GM23248 (cell line): ENCODE measurements around the gene RTEL1. TPM values are rescaled to one million over a fixed set of nuclear protein-coding genes. Genes with fewer than 3 reads are reported as not detected.

ENCODE experiments used
- DNase-seq: peaks from one replicate; pipeline ENCODE4 v3.0.0-alpha.2; 2015
- H2AFZ ChIP-seq: fragments of 200-600 bp; sonication (generic); 2 replicates; pipeline ENCODE4 v1.6.1; 2016; ENCODE audit warnings: antibody characterized with exemption
- H3F3A ChIP-seq: fragments of 200-600 bp; sonication (generic); 2 replicates; pipeline ENCODE4 v1.6.1; 2016; ENCODE audit warnings: mild to moderate bottlenecking, antibody characterized with exemption, mixed run types; ENCODE audit not compliant: insufficient read depth
- H3K27ac ChIP-seq: fragments of 200-600 bp; sonication (generic); 2 replicates; pipeline ENCODE4 v1.5.1; 2016; ENCODE audit warnings: mild to moderate bottlenecking
- H3K27me3 ChIP-seq: fragments of 200-600 bp; sonication (generic); replicated peaks from 2 replicates; pipeline ENCODE4 v1.6.1; 2016; ENCODE audit warnings: mild to moderate bottlenecking; ENCODE audit not compliant: insufficient read depth
- H3K36me3 ChIP-seq: fragments of 200-600 bp; sonication (generic); 2 replicates; pipeline ENCODE4 v1.6.1; 2016; ENCODE audit warnings: low read depth, mild to moderate bottlenecking
- H3K4me1 ChIP-seq: fragments of 200-600 bp; sonication (generic); 2 replicates; pipeline ENCODE4 v1.6.1; 2016; ENCODE audit warnings: mild to moderate bottlenecking; ENCODE audit not compliant: insufficient read depth
- H3K4me2 ChIP-seq: fragments of 200-600 bp; sonication (generic); one replicate; pipeline ENCODE4 v1.6.1; 2016; ENCODE audit warnings: mild to moderate bottlenecking; ENCODE audit not compliant: unreplicated experiment
- H3K4me3 ChIP-seq: fragments of 200-600 bp; sonication (generic); 2 replicates; pipeline ENCODE4 v1.5.1; 2016; ENCODE audit warnings: mild to moderate bottlenecking
- H3K79me2 ChIP-seq: fragments of 200-600 bp; sonication (generic); 2 replicates; pipeline ENCODE4 v1.6.1; 2016; ENCODE audit warnings: mild to moderate bottlenecking; ENCODE audit not compliant: insufficient read depth
- H3K9ac ChIP-seq: fragments of 200-600 bp; sonication (generic); 2 replicates; pipeline ENCODE4 v1.6.1; 2016; ENCODE audit warnings: mild to moderate bottlenecking
- H3K9me2 ChIP-seq: fragments of 200-600 bp; sonication (generic); 2 replicates; pipeline ENCODE4 v1.6.1; 2016; ENCODE audit warnings: mixed run types, mild to moderate bottlenecking, moderate library complexity; ENCODE audit not compliant: insufficient read depth
- H3K9me3 ChIP-seq: fragments of 200-600 bp; sonication (generic); one replicate; pipeline ENCODE4 v1.6.1; 2017; ENCODE audit warnings: low read depth
- H4K20me1 ChIP-seq: fragments of 200-600 bp; sonication (generic); 2 replicates; pipeline ENCODE4 v1.6.0; 2016; ENCODE audit not compliant: insufficient read depth
- EZH2 ChIP-seq: fragments of 200-600 bp; sonication (generic); IDR thresholded peaks from 2 replicates; pipeline ENCODE4 v1.6.1; 2018; ENCODE audit warnings: antibody characterized with exemption, mild to moderate bottlenecking; ENCODE audit not compliant: insufficient read depth, poor library complexity, severe bottlenecking
- EZH2phosphoT487 ChIP-seq: fragments of 200-600 bp; sonication (generic); IDR thresholded peaks from 2 replicates; pipeline ENCODE4 v1.6.1; 2018; ENCODE audit warnings: antibody characterized with exemption, moderate library complexity, mild to moderate bottlenecking, low read depth; ENCODE audit not compliant: insufficient read depth
- WGBS, 2 experiments: methylation state at CpG; one replicate each; pipeline ENCODE4 v1.1.6; 2015 to 2017; ENCODE audit warnings: low lambda C conversion rate in 2 of 2, low coverage in 1 of 2; ENCODE audit errors: missing lambda C conversion rate in 2 of 2; 5-methylcytosine and 5-hydroxymethylcytosine counted together
- in situ Hi-C: fragments of 300-500 bp; cut with MboI; formaldehyde crosslinking; loops from 2 replicates; pipeline ENCODE4 v1.15.0; 2020
- polyA plus RNA-seq: library from polyadenylated mRNA; unstranded; fragments of >200 nt; fragmentation: Nextera tagmentation; extraction: Ambion mirVana; gene quantifications from 2 replicates; pipeline ENCODE4 v1.2.1, GENCODE V29; 2016
- total RNA-seq: library from RNA; depleted of rRNA; stranded (reverse); fragments of >200 nt; shearing (Covaris generic); gene quantifications from 2 replicates; pipeline ENCODE4 v1.2.3, GENCODE V29; 2014

Gene RTEL1
- total and polyA plus RNA-seq, 2 experiments from 2014 or later = 8.6 to 15.6 TPM

- H3K4me1 ChIP-seq = no peaks in the 10 kb centered on the region
- no peaks in the 10 kb centered on the region for H3K9me3 ChIP-seq
- peaks cover 90% of the 10 kb centered on the region for H3K79me2 ChIP-seq
- no peaks in the 10 kb centered on the region for H3K27me3 ChIP-seq
- no peaks in the 10 kb centered on the region for H4K20me1 ChIP-seq
- H3K9ac ChIP-seq = no peak overlapping the region
- H2AFZ ChIP-seq = no peak overlapping the region
- no peak overlapping the region for H3K27ac ChIP-seq
- peaks cover 5% of the 10 kb centered on the region; the same call in 1 of the 2 replicates for H3K36me3 ChIP-seq
- WGBS, 2 experiments = 83 to 85% methylated on average over 13 of the region's 13 CpGs
- in situ Hi-C loops = no loop called here
- H3F3A ChIP-seq = no peaks in the 10 kb centered on the region
- H3K9me2 ChIP-seq = no peaks in the 10 kb centered on the region
- DNase-seq = no peak
- H3K4me2 ChIP-seq = no peak overlapping the region
- no peak overlapping the region for H3K4me3 ChIP-seq
- TF ChIP-seq EZH2phosphoT487 (no peak), EZH2 (no peak)
These were observed 38.6 kb upstream of the RTEL1 start for GRCh38 chr20:63619505-63619904.

GRCh38 chr20:63620991-63621390, 37.1 kb upstream of the RTEL1 start:
- in situ Hi-C loops = no loop called here
- no peak overlapping the region for H3K9ac ChIP-seq
- no peak for DNase-seq
- peaks cover 5% of the 10 kb centered on the region; the same call in 1 of the 2 replicates for H3K36me3 ChIP-seq
- TF ChIP-seq EZH2 = no peak
- TF ChIP-seq EZH2phosphoT487 = no peak
- H3K9me2 ChIP-seq = no peaks in the 10 kb centered on the region
- no peak overlapping the region for H3K27ac ChIP-seq
- H3K4me3 ChIP-seq = no peak overlapping the region
- 0 out of 2 replicates have a peak, but pooled peaks cover 8% of the 10 kb centered on the region for H3F3A ChIP-seq
- H3K27me3 ChIP-seq = no peaks in the 10 kb centered on the region
- H4K20me1 ChIP-seq = no peaks in the 10 kb centered on the region
- no peak overlapping the region for H2AFZ ChIP-seq
- no peaks in the 10 kb centered on the region for H3K4me1 ChIP-seq
- H3K9me3 ChIP-seq = no peaks in the 10 kb centered on the region
- H3K79me2 ChIP-seq = peaks cover 92% of the 10 kb centered on the region
- 75 to 79% methylated on average over 8 of the region's 8 CpGs for WGBS, 2 experiments
- H3K4me2 ChIP-seq = no peak overlapping the region

GRCh38 chr20:63622096-63622495, 36.0 kb upstream of the RTEL1 start:
- no peak for DNase-seq
- no peaks in the 10 kb centered on the region for H3K9me3 ChIP-seq
- in situ Hi-C loops = no loop called here
- no peaks in the 10 kb centered on the region for H3K27me3 ChIP-seq
- no peaks in the 10 kb centered on the region for H3K9me2 ChIP-seq
- no peak overlapping the region for H3K4me2 ChIP-seq
- H4K20me1 ChIP-seq = no peaks in the 10 kb centered on the region
- TF ChIP-seq EZH2 = no peak
- no peak for TF ChIP-seq EZH2phosphoT487
- H3K9ac ChIP-seq = no peak overlapping the region
- no peak overlapping the region for H3K27ac ChIP-seq
- no peak overlapping the region for H3K4me3 ChIP-seq
- H3K79me2 ChIP-seq = peaks cover 87% of the 10 kb centered on the region
- H3K4me1 ChIP-seq = no peaks in the 10 kb centered on the region
- WGBS, 2 experiments = 88 to 92% methylated on average over 4 of the region's 4 CpGs
- H3K36me3 ChIP-seq = peaks cover 1% of the 10 kb centered on the region; the same call in 1 of the 2 replicates
- no peak overlapping the region for H2AFZ ChIP-seq
- 0 out of 2 replicates have a peak, but pooled peaks cover 8% of the 10 kb centered on the region for H3F3A ChIP-seq

GRCh38 chr20:63622732-63623131, 35.4 kb upstream of the RTEL1 start:
- 0 out of 2 replicates have a peak, but pooled peaks cover 8% of the 10 kb centered on the region for H3F3A ChIP-seq
- WGBS, 2 experiments = 93 to 96% methylated on average over 14 of the region's 14 CpGs

More at GRCh38 chr20:63622732-63623131, 35.4 kb upstream of the RTEL1 start:
- H3K4me1 ChIP-seq = no peaks in the 10 kb centered on the region
- no peaks in the 10 kb centered on the region for H4K20me1 ChIP-seq
- no peaks in the 10 kb centered on the region for H3K27me3 ChIP-seq
- H3K4me3 ChIP-seq = no peak overlapping the region
- no peak overlapping the region for H2AFZ ChIP-seq
- no peaks in the 10 kb centered on the region for H3K9me2 ChIP-seq
- H3K9ac ChIP-seq = no peak overlapping the region
- no peak overlapping the region for H3K4me2 ChIP-seq
- no peaks in the 10 kb centered on the region for H3K9me3 ChIP-seq
- H3K36me3 ChIP-seq = no peaks in the 10 kb centered on the region; the same call in 1 of the 2 replicates
- no peak for DNase-seq
- in situ Hi-C loops = no loop called here
- H3K27ac ChIP-seq = no peak overlapping the region
- no peak for TF ChIP-seq EZH2
- no peak for TF ChIP-seq EZH2phosphoT487
- peaks cover 92% of the 10 kb centered on the region for H3K79me2 ChIP-seq
